HEK293 (cell line): Measurements from ENCODE around the gene RSPO4.

Experiments used
- CTCF ChIP-seq: fragments of 450-650 bp; formaldehyde crosslinking; IDR thresholded peaks from 2 replicates; pipeline ENCODE4 v1.5.1; 2016; ENCODE audit warnings: missing biosample characterization, missing genetic modification characterization
- YY1 ChIP-seq: fragments of 450-650 bp; formaldehyde crosslinking; IDR thresholded peaks from 2 replicates; pipeline ENCODE4 v1.5.1; 2018; ENCODE audit warnings: missing biosample characterization, missing genetic modification characterization
- ZBTB1 ChIP-seq: fragments of 450-650 bp; formaldehyde crosslinking; IDR thresholded peaks from 2 replicates; pipeline ENCODE4 v1.5.1; 2016; ENCODE audit warnings: missing biosample characterization, missing genetic modification characterization
- ZFP3 ChIP-seq: fragments of 450-650 bp; formaldehyde crosslinking; IDR thresholded peaks from 2 replicates; pipeline ENCODE4 v1.5.1; 2016; ENCODE audit warnings: low read depth, missing biosample characterization, missing genetic modification characterization
- ZNF114 ChIP-seq: fragments of 450-650 bp; formaldehyde crosslinking; IDR thresholded peaks from 2 replicates; pipeline ENCODE4 v1.5.0; 2017; ENCODE audit warnings: missing biosample characterization, missing genetic modification characterization
- ZNF155 ChIP-seq: fragments of 450-650 bp; formaldehyde crosslinking; IDR thresholded peaks from 2 replicates; pipeline ENCODE4 v1.5.1; 2016; ENCODE audit warnings: missing biosample characterization, missing genetic modification characterization
- ZNF2 ChIP-seq: fragments of 450-650 bp; formaldehyde crosslinking; IDR thresholded peaks from 2 replicates; pipeline ENCODE4 v1.5.1; 2016; ENCODE audit warnings: missing biosample characterization, missing genetic modification characterization
- ZNF24 ChIP-seq: fragments of 450-650 bp; formaldehyde crosslinking; IDR thresholded peaks from 2 replicates; pipeline ENCODE4 v1.5.1; 2016; ENCODE audit warnings: missing biosample characterization, missing genetic modification characterization
- ZNF404 ChIP-seq: fragments of 450-650 bp; formaldehyde crosslinking; IDR thresholded peaks from 2 replicates; pipeline ENCODE4 v1.5.1; 2017; ENCODE audit warnings: missing biosample characterization, missing genetic modification characterization
- ZNF529 ChIP-seq: fragments of 450-650 bp; formaldehyde crosslinking; IDR thresholded peaks from 2 replicates; pipeline ENCODE4 v1.5.1; 2017; ENCODE audit warnings: missing genetic modification characterization, missing biosample characterization; ENCODE audit not compliant: insufficient replicate concordance
- ZNF645 ChIP-seq: fragments of 450-650 bp; formaldehyde crosslinking; IDR thresholded peaks from 2 replicates; pipeline ENCODE4; 2016; ENCODE audit warnings: missing biosample characterization, missing genetic modification characterization
- ZNF670 ChIP-seq: fragments of 450-650 bp; formaldehyde crosslinking; IDR thresholded peaks from 2 replicates; pipeline ENCODE4 v1.5.1; 2016; ENCODE audit warnings: missing biosample characterization, missing genetic modification characterization, low read depth
- ZNF768 ChIP-seq: fragments of 450-650 bp; formaldehyde crosslinking; IDR thresholded peaks from 2 replicates; pipeline ENCODE4 v1.5.1; 2018; ENCODE audit warnings: missing biosample characterization, mild to moderate bottlenecking, missing genetic modification characterization
- TF ChIP-seq, protein P1 (sequence below): fragments of 450-650 bp; formaldehyde crosslinking; IDR thresholded peaks from 2 replicates; pipeline ENCODE4 v1.5.1; 2016; ENCODE audit warnings: missing biosample characterization, missing genetic modification characterization

DNA sequence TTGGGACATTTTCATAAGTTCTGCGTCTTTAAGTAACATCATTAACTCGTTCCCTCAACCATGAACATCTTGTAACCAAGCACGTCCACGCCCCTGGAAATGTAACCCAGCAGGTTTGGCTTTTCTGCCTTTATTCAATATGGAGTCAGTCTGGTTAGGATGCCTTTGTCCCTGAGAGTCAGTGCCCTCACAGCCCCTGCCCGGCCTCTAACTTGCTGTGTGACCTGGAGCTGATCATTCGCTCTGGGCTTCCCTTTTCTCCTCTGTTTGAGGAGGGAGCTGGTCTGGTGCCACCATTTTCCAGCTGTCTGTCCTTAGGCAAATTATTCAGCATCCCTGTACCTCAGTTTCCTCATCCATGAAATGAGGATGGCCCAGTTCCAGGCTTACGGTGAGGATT, 59.5 kb downstream of the RSPO4 start:
- TF ChIP-seq YY1 (tag by site-specific recombination) = no peak
- no peak for TF ChIP-seq ZNF114 (tag by site-specific recombination)
- TF ChIP-seq CTCF = no peak
- TF ChIP-seq ZNF2 (tag by site-specific recombination) = no peak
- no peak for TF ChIP-seq ZNF670
- TF ChIP-seq ZNF645 (tag by site-specific recombination) = no peak
- TF ChIP-seq ZNF24 (tag by site-specific recombination) = no peak
- no peak for TF ChIP-seq ZBTB1
- no peak for TF ChIP-seq ZNF768
- TF ChIP-seq ZNF404 (tag by site-specific recombination) = no peak
- TF ChIP-seq ZNF529 (tag by site-specific recombination) = no peak
- no peak for TF ChIP-seq ZFP3
- no peak for TF ChIP-seq ZNF155 (tag by site-specific recombination)
- TF ChIP-seq, protein P1, sequence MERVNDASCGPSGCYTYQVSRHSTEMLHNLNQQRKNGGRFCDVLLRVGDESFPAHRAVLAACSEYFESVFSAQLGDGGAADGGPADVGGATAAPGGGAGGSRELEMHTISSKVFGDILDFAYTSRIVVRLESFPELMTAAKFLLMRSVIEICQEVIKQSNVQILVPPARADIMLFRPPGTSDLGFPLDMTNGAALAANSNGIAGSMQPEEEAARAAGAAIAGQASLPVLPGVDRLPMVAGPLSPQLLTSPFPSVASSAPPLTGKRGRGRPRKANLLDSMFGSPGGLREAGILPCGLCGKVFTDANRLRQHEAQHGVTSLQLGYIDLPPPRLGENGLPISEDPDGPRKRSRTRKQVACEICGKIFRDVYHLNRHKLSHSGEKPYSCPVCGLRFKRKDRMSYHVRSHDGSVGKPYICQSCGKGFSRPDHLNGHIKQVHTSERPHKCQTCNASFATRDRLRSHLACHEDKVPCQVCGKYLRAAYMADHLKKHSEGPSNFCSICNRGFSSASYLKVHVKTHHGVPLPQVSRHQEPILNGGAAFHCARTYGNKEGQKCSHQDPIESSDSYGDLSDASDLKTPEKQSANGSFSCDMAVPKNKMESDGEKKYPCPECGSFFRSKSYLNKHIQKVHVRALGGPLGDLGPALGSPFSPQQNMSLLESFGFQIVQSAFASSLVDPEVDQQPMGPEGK = no peak
